Psoas muscle (tissue), 8 donors: ENCODE data around the gene IQGAP2. TPM values are rescaled to one million over a fixed set of nuclear protein-coding genes. Genes with fewer than 3 reads are reported as not detected.

Experiments
- ATAC-seq, 4 donors: fragments of 200-7000 bp; cut with Tn5 transposase; one replicate each; pipeline ENCODE4 v1.9.1; 2020; ENCODE audit warnings: moderate library complexity in 3 of 4, mild to moderate bottlenecking in 2 of 4
- DNase-seq, 2 donors: peaks; one replicate each; pipeline ENCODE4 v3.0.0-alpha.2; 2020
- H3K27ac ChIP-seq: fragments of 200-600 bp; one replicate; pipeline ENCODE4 v1.8.0; 2022
- H3K27me3 ChIP-seq, 3 donors: fragments of 200-600 bp in 1 of 3; one replicate each; pipeline versions ENCODE4 v1.6.1 to v1.8.0; 2013 to 2022; ENCODE audit warnings: low read length in 2 of 3, mild to moderate bottlenecking in 2 of 3, moderate library complexity in 1 of 3; ENCODE audit not compliant: insufficient read depth in 3 of 3
- H3K36me3 ChIP-seq, 2 donors: fragments of 200-600 bp in 1 of 2; one replicate each; pipeline versions ENCODE4 v1.6.1 to v1.8.0; 2013 to 2022; ENCODE audit warnings: low read depth in 1 of 2, mild to moderate bottlenecking in 1 of 2, moderate library complexity in 1 of 2; ENCODE audit not compliant: insufficient read depth in 1 of 2
- H3K4me1 ChIP-seq: fragments of 200-600 bp; one replicate; pipeline ENCODE4 v1.8.0; 2022
- H3K4me3 ChIP-seq: fragments of 200-600 bp; one replicate; pipeline ENCODE4 v1.8.0; 2022; ENCODE audit warnings: mild to moderate bottlenecking
- H3K9me3 ChIP-seq: fragments of 200-600 bp; one replicate; pipeline ENCODE4 v1.8.0; 2022
- WGBS, 3 donors: extraction: QIAGEN DNeasy Blood & Tissue Kit; methylation state at CpG; one replicate each; pipeline versions ENCODE4 v1.1.6 to v1.1.7; 2013; 5-methylcytosine and 5-hydroxymethylcytosine counted together
- intact Hi-C, 2 donors: fragments of 100-400 bp; cut with DNase I; formaldehyde crosslinking; loops; one replicate each; pipeline versions ENCODE4 v1.11.0 to v1.14.2; 2022
- polyA plus RNA-seq, 3 donors: library from polyadenylated mRNA; stranded (reverse); fragments of 200-250 nt; gene quantifications; one replicate each; pipeline ENCODE4 v1.2.3, GENCODE V29; 2013
- total RNA-seq, 4 donors: library from RNA; stranded (reverse); fragmentation: NEBNext Ultra II Directional in 2 of 4; extraction: Animal tissue kit (Norgen Biotek cat#: 25700) in 2 of 4; gene quantifications; one replicate each; pipeline versions ENCODE4 v1.2.1 to v1.2.4, GENCODE V29; 2021 to 2023
- TF ChIP-seq, protein P1 (sequence below): fragments of 200-600 bp; IDR thresholded peaks from one replicate; pipeline ENCODE4 v1.8.0; 2022; ENCODE audit warnings: antibody characterized with exemption
- donor health status: healthy with polysubstance abuse.
- donor health status: DM: no; HTN: no; CAD: no; lungs with moderate emphysema.
- donor health status: Bipolar disorder and iron deficiency.
- donor health status: healthy.
- donor health status: DM: yes; HTN: yes; CAD: no.
- donor health status: DM: no; HTN: no; CAD: no.
- donor health status: DM: no; HTN: no; CAD: no.
- donor health status: DM: yes; HTN: yes; CAD: no.

The IQGAP2 gene
- total and polyA plus RNA-seq, 7 donors, result 0.52 to 4.3 (median 1.4) TPM

DNA sequence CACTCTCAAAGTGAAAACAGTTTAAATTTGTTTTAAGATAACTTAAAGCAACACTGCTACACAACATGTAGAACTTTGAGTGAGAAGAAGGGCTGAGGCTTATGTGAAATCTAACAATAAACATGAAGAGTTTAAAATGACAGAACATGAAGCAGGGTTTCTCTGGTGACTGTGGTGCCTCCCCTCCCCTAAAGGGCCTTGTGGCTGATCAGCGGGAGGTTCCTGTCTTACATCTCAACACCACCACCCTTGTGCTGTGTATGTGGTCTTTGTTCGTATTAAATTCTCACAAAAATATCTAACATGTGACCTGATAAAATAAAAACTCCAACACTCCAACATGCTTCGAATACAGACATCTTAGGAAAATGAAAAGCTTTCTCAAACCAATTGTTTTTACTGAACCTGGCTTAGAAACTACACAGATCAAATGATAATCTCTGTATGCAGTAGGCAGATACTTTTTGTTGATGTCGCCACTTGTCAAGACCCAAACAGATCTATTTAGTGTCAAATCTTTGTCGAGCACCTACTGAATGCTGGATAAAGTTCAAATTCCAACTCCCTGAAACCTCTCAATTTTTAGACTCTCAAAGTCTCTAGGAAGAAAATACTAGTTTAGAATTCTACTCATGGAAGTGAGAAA is 9.9 kb upstream of the IQGAP2 start:
- 76 to 87% (median 79%) methylated on average over 5 of the region's 5 CpGs for WGBS, 3 donors
- intact Hi-C loops, result no loop called here
- no peak for ATAC-seq

GRCh38 chr5:76397200-76397599 is 5.9 kb upstream of the IQGAP2 start:
- intact Hi-C loops, result no loop called here
- H3K27ac ChIP-seq, result no peak overlapping the region
- TF ChIP-seq, protein P1, sequence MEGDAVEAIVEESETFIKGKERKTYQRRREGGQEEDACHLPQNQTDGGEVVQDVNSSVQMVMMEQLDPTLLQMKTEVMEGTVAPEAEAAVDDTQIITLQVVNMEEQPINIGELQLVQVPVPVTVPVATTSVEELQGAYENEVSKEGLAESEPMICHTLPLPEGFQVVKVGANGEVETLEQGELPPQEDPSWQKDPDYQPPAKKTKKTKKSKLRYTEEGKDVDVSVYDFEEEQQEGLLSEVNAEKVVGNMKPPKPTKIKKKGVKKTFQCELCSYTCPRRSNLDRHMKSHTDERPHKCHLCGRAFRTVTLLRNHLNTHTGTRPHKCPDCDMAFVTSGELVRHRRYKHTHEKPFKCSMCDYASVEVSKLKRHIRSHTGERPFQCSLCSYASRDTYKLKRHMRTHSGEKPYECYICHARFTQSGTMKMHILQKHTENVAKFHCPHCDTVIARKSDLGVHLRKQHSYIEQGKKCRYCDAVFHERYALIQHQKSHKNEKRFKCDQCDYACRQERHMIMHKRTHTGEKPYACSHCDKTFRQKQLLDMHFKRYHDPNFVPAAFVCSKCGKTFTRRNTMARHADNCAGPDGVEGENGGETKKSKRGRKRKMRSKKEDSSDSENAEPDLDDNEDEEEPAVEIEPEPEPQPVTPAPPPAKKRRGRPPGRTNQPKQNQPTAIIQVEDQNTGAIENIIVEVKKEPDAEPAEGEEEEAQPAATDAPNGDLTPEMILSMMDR, result no peak
- no peak overlapping the region for H3K4me3 ChIP-seq
- WGBS, 3 donors, result 78 to 88% (median 86%) methylated on average over 2 of the region's 2 CpGs
- no peaks in the 10 kb centered on the region for H3K9me3 ChIP-seq
- H3K4me1 ChIP-seq, result no peaks in the 10 kb centered on the region
- H3K36me3 ChIP-seq, result no peaks in the 10 kb centered on the region
- peaks cover 0 to 24% (median 0%) of the 10 kb centered on the region in 3 donors for H3K27me3 ChIP-seq
- ATAC-seq, result no peak
- DNase-seq, result no peak

More for the DNA sequence above, 9.9 kb upstream of the IQGAP2 start:
- no peaks in the 10 kb centered on the region for H3K27me3 ChIP-seq
- no peak overlapping the region for H3K27ac ChIP-seq
- DNase-seq, result no peak
- no peak overlapping the region for H3K4me3 ChIP-seq
- H3K9me3 ChIP-seq, result no peaks in the 10 kb centered on the region
- no peaks in the 10 kb centered on the region for H3K36me3 ChIP-seq
- no peaks in the 10 kb centered on the region for H3K4me1 ChIP-seq
- TF ChIP-seq, protein P1, result no peak

- TF ChIP-seq, protein P1, result no peak
- Histone ChIP-seq H3K36me3 (no peaks in the 10 kb centered on the region), H3K4me1 (no peaks in the 10 kb centered on the region), H3K4me3 (no peak overlapping the region), H3K27me3 (peaks cover 0 to 36% (median 2%) of the 10 kb centered on the region in 3 donors), H3K27ac (no peak overlapping the region), H3K9me3 (no peaks in the 10 kb centered on the region)
- intact Hi-C loops, result no loop called here
- ATAC-seq (no peak), DNase-seq (no peak)
- 89 to 92% (median 91%) methylated on average over 2 of the region's 2 CpGs for WGBS, 3 donors
Measured at GRCh38 chr5:76399268-76399667, 3.8 kb upstream of the IQGAP2 start.

GRCh38 chr5:76400466-76400865 is 2.6 kb upstream of the IQGAP2 start:
- peaks cover 0 to 42% (median 2%) of the 10 kb centered on the region in 3 donors for H3K27me3 ChIP-seq
- DNase-seq (no peak), ATAC-seq (no peak)
- H3K27ac ChIP-seq, result no peak overlapping the region
- no peaks in the 10 kb centered on the region for H3K4me1 ChIP-seq
- H3K36me3 ChIP-seq, result no peaks in the 10 kb centered on the region
- WGBS, 3 donors, result 72 to 84% (median 81%) methylated on average over 5 of the region's 5 CpGs
- no peak overlapping the region for H3K4me3 ChIP-seq
- TF ChIP-seq, protein P1, result no peak
- no peaks in the 10 kb centered on the region for H3K9me3 ChIP-seq
- intact Hi-C loops, result no loop called here

GRCh38 chr5:76401801-76402250 is 1.3 kb upstream of the IQGAP2 start:
- no peaks in the 10 kb centered on the region for H3K9me3 ChIP-seq
- WGBS, 3 donors, result 35 to 36% (median 36%) methylated on average over 11 of the region's 11 CpGs
- ATAC-seq (no peak), DNase-seq (no peak)
- no peaks in the 10 kb centered on the region for H3K4me1 ChIP-seq
- intact Hi-C loops, result no loop called here
- TF ChIP-seq, protein P1, result no peak
- H3K27ac ChIP-seq, result no peak overlapping the region
- peak overlapping the region; percentile 69 for H3K4me3 ChIP-seq
- H3K27me3 ChIP-seq, result peaks cover 0 to 42% (median 2%) of the 10 kb centered on the region in 3 donors
- H3K36me3 ChIP-seq, result no peaks in the 10 kb centered on the region
